ENCODE results near the gene ATP13A2.

Gene ATP13A2

GRCh38 chr1:17013491-17014320 is 2.0 kb upstream of the ATP13A2 start:
- H3K4me1 ChIP-seq (ENCODE audit: insufficient read depth, low read length): peaks cover 18% of the 10 kb centered on the region
- H3K4me3 ChIP-seq (ENCODE audit: low read depth in 1 of 2, low read length in 2 of 2): no peak overlapping the region
- peaks cover 9% of the 10 kb centered on the region for H3K36me3 ChIP-seq (ENCODE audit: insufficient read depth, low read length)
- no peaks in the 10 kb centered on the region for H3K27me3 ChIP-seq (ENCODE audit: control insufficient read depth in 1 of 2, insufficient read depth in 2 of 2, low read length in 2 of 2)
- H3K9me3 ChIP-seq (ENCODE audit: low read length): no peaks in the 10 kb centered on the region
- H3K27ac ChIP-seq (ENCODE audit: low read depth, low read length): no peak overlapping the region
- H3K9ac ChIP-seq (ENCODE audit: low read length): no peak overlapping the region

- Histone ChIP-seq H3K27ac (ENCODE audit: low read depth, low read length) (no peak overlapping the region), H3K27me3 (ENCODE audit: control insufficient read depth in 1 of 2, insufficient read depth in 2 of 2, low read length in 2 of 2) (no peaks in the 10 kb centered on the region), H3K36me3 (ENCODE audit: insufficient read depth, low read length) (peaks cover 5% of the 10 kb centered on the region), H3K4me3 (ENCODE audit: low read depth in 1 of 2, low read length in 2 of 2) (no peak overlapping the region), H3K9ac (ENCODE audit: low read length) (no peak overlapping the region), H3K9me3 (ENCODE audit: low read length) (no peaks in the 10 kb centered on the region), H3K4me1 (ENCODE audit: insufficient read depth, low read length) (peaks cover 18% of the 10 kb centered on the region)
These were observed 1.2 kb upstream of the ATP13A2 start for GRCh38 chr1:17012775-17013490.

DNA sequence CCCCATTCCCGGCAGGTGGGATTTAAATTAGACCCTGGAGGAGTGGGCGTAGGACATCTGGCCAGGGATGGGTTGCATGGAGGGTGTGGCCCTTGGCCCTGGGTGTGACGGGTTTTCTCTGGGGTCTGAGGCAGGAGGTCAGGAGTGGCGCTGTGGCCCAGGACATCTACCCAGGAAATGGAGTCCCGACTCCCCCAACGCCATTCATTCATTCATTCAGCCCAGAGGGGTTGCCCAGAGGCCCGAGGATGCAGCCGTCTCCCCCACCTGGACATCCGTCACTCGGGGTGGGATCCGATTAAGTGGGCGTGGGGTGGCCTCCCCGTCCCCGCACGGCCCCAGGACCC is 663 bp downstream of the ATP13A2 start:
- no peaks in the 10 kb centered on the region for H3K36me3 ChIP-seq (ENCODE audit: insufficient read depth, low read length)
- peak overlapping the region; percentile 61 to 73 for H3K4me3 ChIP-seq (ENCODE audit: low read depth in 1 of 2, low read length in 2 of 2)
- peaks cover 18% of the 10 kb centered on the region for H3K4me1 ChIP-seq (ENCODE audit: insufficient read depth, low read length)
- no peaks in the 10 kb centered on the region for H3K27me3 ChIP-seq (ENCODE audit: control insufficient read depth in 1 of 2, insufficient read depth in 2 of 2, low read length in 2 of 2)
- no peaks in the 10 kb centered on the region for H3K9me3 ChIP-seq (ENCODE audit: low read length)
- peak overlapping the region; percentile 58 for H3K27ac ChIP-seq (ENCODE audit: low read depth, low read length)
- peak overlapping the region; percentile 57 for H3K9ac ChIP-seq (ENCODE audit: low read length)

DNA sequence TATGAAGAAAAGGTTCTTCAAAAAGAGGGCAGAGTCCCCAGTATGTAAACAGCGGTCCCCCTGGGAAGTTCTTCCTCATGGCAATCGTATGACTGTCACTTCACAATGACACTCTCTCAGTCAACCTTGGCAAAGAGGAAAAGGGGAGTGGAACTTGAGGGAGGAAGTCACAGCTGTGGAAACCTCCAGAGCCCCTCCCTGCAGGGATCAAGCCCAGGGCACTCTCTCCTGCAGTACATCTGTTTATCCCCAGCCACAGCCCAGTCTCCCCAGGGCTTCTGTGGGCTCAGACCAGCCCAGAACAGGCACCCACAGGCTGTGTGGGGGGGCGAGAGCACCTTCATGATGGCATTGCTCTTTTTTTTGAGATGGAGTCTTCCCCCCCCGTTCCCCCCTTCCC is 2.0 kb downstream of the ATP13A2 start:
- Histone ChIP-seq H3K36me3 (ENCODE audit: insufficient read depth, low read length) (peaks cover 8% of the 10 kb centered on the region), H3K27me3 (ENCODE audit: control insufficient read depth in 1 of 2, insufficient read depth in 2 of 2, low read length in 2 of 2) (no peaks in the 10 kb centered on the region), H3K4me3 (ENCODE audit: low read depth in 1 of 2, low read length in 2 of 2) (no peak overlapping the region), H3K9ac (ENCODE audit: low read length) (no peak overlapping the region), H3K4me1 (ENCODE audit: insufficient read depth, low read length) (peaks cover 18% of the 10 kb centered on the region), H3K27ac (ENCODE audit: low read depth, low read length) (no peak overlapping the region), H3K9me3 (ENCODE audit: low read length) (no peaks in the 10 kb centered on the region)

DNA sequence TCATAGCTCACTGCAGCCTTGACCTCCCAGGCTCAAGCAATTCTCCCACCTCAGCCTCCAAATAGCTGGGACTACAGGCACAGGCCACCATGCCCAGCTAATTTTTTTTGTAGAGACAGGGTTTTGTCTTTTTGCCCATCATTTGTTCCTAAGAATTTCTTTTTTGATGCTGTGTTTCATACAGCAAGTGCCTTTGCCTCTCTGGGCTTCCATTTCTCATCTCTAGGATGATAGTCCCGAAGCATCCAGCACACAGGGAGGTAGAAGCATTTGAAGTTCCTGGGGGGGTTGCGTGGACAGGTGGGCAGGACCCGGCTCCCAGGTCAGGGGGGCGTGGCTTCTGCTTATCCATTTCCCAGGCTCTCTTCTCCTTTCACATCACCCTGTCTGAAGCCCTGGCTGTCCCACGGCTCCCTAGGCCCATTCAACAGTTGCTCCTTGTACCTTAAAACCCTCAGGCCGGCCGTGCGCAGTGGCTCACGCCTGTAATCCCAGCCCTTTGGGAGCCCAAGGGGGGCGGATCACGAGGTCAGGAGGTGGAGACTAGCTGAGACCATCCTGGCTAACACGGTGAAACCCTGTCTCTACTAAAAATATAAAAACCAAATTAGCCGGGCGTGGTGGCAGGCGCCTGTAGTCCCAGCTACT is 3.4 kb downstream of the ATP13A2 start:
- no peaks in the 10 kb centered on the region for H3K27me3 ChIP-seq (ENCODE audit: control insufficient read depth in 1 of 2, insufficient read depth in 2 of 2, low read length in 2 of 2)
- H3K4me3 ChIP-seq (ENCODE audit: low read depth in 1 of 2, low read length in 2 of 2): no peak overlapping the region
- peaks cover 18% of the 10 kb centered on the region for H3K4me1 ChIP-seq (ENCODE audit: insufficient read depth, low read length)
- H3K27ac ChIP-seq (ENCODE audit: low read depth, low read length): no peak overlapping the region
- H3K36me3 ChIP-seq (ENCODE audit: insufficient read depth, low read length): peaks cover 17% of the 10 kb centered on the region
- no peaks in the 10 kb centered on the region for H3K9me3 ChIP-seq (ENCODE audit: low read length)
- no peak overlapping the region for H3K9ac ChIP-seq (ENCODE audit: low read length)

DNA sequence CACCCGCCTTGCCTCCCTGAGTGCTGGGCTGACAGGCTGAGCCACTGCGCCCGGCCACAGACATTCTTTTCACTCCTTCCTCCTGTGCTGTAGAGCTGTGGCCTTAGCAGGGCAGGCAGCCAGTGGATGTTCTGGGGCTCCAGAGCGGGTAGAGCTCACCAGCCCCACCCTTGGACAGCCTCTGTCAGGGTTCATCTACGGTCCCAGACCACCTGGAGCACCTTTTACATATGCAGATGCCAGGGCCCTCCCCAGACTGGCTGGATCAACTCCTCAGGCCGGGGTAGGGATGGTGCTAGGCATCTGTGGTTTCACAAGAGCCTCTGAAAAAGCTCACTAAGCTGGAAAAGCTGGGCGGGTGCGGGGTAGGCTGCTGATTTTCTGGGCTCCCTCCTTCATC is 4.6 kb downstream of the ATP13A2 start:
- H3K9ac ChIP-seq (ENCODE audit: low read length): no peak overlapping the region
- H3K4me3 ChIP-seq (ENCODE audit: low read depth in 1 of 2, low read length in 2 of 2): no peak overlapping the region
- H3K27ac ChIP-seq (ENCODE audit: low read depth, low read length): no peak overlapping the region
- no peaks in the 10 kb centered on the region for H3K27me3 ChIP-seq (ENCODE audit: control insufficient read depth in 1 of 2, insufficient read depth in 2 of 2, low read length in 2 of 2)
- H3K36me3 ChIP-seq (ENCODE audit: insufficient read depth, low read length): peaks cover 27% of the 10 kb centered on the region
- peaks cover 14% of the 10 kb centered on the region for H3K4me1 ChIP-seq (ENCODE audit: insufficient read depth, low read length)
- H3K9me3 ChIP-seq (ENCODE audit: low read length): no peaks in the 10 kb centered on the region

- H3K27ac ChIP-seq (ENCODE audit: low read depth, low read length): no peak overlapping the region
- no peak overlapping the region for H3K9ac ChIP-seq (ENCODE audit: low read length)
- H3K4me1 ChIP-seq (ENCODE audit: insufficient read depth, low read length): peaks cover 4% of the 10 kb centered on the region
- no peaks in the 10 kb centered on the region for H3K27me3 ChIP-seq (ENCODE audit: control insufficient read depth in 1 of 2, insufficient read depth in 2 of 2, low read length in 2 of 2)
- H3K9me3 ChIP-seq (ENCODE audit: low read length): no peaks in the 10 kb centered on the region
- H3K4me3 ChIP-seq (ENCODE audit: low read depth in 1 of 2, low read length in 2 of 2): no peak overlapping the region
- peaks cover 32% of the 10 kb centered on the region for H3K36me3 ChIP-seq (ENCODE audit: insufficient read depth, low read length)
These were observed 6.4 kb downstream of the ATP13A2 start for GRCh38 chr1:17005365-17005740.

DNA sequence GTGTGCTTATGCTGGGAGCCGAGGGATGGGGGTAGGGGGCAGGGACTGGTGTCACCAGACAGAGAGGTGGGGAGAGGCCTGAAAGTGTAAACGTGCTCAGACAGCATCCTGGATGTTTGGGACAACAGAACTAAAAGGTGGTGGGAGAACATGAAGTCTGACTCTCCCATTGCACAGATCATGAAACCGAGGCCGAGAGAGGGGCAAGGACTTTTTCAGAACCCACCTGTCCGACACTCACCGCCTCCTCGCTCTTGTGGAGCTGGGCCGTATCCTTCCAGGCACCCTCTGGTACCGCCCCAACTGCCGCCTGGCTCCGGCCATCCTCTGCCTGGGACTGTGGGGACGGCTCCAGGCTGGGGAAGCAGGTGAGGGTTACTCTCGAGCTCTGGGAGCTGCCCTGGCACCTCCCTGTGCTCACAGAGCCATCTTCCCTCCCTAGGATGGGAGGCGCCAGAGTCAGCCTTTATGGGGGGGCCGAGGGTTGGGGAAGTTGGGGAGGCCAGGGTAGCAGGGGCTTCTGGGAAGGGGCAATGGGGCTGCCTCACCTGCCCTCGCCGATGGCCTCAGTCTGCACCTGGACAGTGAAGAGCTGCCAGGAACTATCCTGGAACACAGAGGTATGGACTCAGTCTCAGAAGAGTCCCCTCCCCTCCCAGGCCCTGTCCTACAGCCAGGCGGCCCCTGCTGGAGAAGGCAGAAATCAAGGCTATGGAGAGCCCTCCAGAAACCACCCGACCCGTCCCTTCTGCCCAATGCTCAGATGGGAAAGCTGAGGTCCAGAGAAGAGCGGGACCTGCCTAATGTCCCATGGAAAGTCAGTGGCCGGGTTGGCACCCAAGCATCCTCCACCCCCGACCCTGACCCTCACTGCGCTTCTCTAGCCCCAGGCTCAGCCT is 7.0 kb downstream of the ATP13A2 start:
- H3K27me3 ChIP-seq (ENCODE audit: control insufficient read depth in 1 of 2, insufficient read depth in 2 of 2, low read length in 2 of 2): no peaks in the 10 kb centered on the region
- no peak overlapping the region for H3K27ac ChIP-seq (ENCODE audit: low read depth, low read length)
- no peaks in the 10 kb centered on the region for H3K9me3 ChIP-seq (ENCODE audit: low read length)
- no peak overlapping the region for H3K4me3 ChIP-seq (ENCODE audit: low read depth in 1 of 2, low read length in 2 of 2)
- H3K36me3 ChIP-seq (ENCODE audit: insufficient read depth, low read length): peaks cover 32% of the 10 kb centered on the region
- H3K9ac ChIP-seq (ENCODE audit: low read length): no peak overlapping the region
- no peaks in the 10 kb centered on the region for H3K4me1 ChIP-seq (ENCODE audit: insufficient read depth, low read length)

DNA sequence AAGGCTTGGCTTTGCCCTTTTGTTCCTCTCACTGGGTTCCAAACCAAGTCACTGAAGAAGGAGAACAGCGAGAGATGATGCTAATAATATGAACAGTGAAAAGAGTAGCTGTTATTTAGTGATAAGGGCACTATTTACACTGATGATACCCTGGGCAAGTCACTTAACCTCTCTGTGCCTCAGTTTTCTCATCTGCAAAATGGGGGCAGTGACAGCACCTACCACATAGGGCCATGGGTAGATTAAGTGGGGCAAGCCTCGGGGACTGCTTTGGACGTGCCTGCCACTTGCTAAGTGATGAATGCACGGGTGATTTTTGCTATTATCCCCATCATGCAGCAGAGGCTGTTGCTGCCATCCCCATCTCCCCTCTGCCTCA is 9.2 kb downstream of the ATP13A2 start:
- H3K36me3 ChIP-seq (ENCODE audit: insufficient read depth, low read length): peaks cover 43% of the 10 kb centered on the region
- no peak overlapping the region for H3K27ac ChIP-seq (ENCODE audit: low read depth, low read length)
- H3K4me1 ChIP-seq (ENCODE audit: insufficient read depth, low read length): no peaks in the 10 kb centered on the region
- no peaks in the 10 kb centered on the region for H3K27me3 ChIP-seq (ENCODE audit: control insufficient read depth in 1 of 2, insufficient read depth in 2 of 2, low read length in 2 of 2)
- H3K4me3 ChIP-seq (ENCODE audit: low read depth in 1 of 2, low read length in 2 of 2): no peak overlapping the region
- H3K9ac ChIP-seq (ENCODE audit: low read length): no peak overlapping the region
- no peaks in the 10 kb centered on the region for H3K9me3 ChIP-seq (ENCODE audit: low read length)

GRCh38 chr1:17001760-17002523 is 9.8 kb downstream of the ATP13A2 start:
- no peaks in the 10 kb centered on the region for H3K4me1 ChIP-seq (ENCODE audit: insufficient read depth, low read length)
- H3K9me3 ChIP-seq (ENCODE audit: low read length): no peaks in the 10 kb centered on the region
- H3K27me3 ChIP-seq (ENCODE audit: control insufficient read depth in 1 of 2, insufficient read depth in 2 of 2, low read length in 2 of 2): no peaks in the 10 kb centered on the region
- no peak overlapping the region for H3K27ac ChIP-seq (ENCODE audit: low read depth, low read length)
- H3K36me3 ChIP-seq (ENCODE audit: insufficient read depth, low read length): peaks cover 47% of the 10 kb centered on the region
- H3K4me3 ChIP-seq (ENCODE audit: low read depth in 1 of 2, low read length in 2 of 2): no peak overlapping the region
- no peak overlapping the region for H3K9ac ChIP-seq (ENCODE audit: low read length)
